GM19395 (cell line): ENCODE data around the gene MIA3.
"Not testable (repeated sequence)": the region's sequence is repeated elsewhere in the genome, so short reads cannot be mapped to it uniquely, and the experiment has no call there.

Experiments used
- ATAC-seq: cut with Tn5 transposase; IDR thresholded peaks from one replicate; pipeline ENCODE4 v1.9.1; 2021; ENCODE audit warnings: mild to moderate bottlenecking, moderate library complexity; ENCODE audit not compliant: unreplicated experiment

The MIA3 gene, protein sequence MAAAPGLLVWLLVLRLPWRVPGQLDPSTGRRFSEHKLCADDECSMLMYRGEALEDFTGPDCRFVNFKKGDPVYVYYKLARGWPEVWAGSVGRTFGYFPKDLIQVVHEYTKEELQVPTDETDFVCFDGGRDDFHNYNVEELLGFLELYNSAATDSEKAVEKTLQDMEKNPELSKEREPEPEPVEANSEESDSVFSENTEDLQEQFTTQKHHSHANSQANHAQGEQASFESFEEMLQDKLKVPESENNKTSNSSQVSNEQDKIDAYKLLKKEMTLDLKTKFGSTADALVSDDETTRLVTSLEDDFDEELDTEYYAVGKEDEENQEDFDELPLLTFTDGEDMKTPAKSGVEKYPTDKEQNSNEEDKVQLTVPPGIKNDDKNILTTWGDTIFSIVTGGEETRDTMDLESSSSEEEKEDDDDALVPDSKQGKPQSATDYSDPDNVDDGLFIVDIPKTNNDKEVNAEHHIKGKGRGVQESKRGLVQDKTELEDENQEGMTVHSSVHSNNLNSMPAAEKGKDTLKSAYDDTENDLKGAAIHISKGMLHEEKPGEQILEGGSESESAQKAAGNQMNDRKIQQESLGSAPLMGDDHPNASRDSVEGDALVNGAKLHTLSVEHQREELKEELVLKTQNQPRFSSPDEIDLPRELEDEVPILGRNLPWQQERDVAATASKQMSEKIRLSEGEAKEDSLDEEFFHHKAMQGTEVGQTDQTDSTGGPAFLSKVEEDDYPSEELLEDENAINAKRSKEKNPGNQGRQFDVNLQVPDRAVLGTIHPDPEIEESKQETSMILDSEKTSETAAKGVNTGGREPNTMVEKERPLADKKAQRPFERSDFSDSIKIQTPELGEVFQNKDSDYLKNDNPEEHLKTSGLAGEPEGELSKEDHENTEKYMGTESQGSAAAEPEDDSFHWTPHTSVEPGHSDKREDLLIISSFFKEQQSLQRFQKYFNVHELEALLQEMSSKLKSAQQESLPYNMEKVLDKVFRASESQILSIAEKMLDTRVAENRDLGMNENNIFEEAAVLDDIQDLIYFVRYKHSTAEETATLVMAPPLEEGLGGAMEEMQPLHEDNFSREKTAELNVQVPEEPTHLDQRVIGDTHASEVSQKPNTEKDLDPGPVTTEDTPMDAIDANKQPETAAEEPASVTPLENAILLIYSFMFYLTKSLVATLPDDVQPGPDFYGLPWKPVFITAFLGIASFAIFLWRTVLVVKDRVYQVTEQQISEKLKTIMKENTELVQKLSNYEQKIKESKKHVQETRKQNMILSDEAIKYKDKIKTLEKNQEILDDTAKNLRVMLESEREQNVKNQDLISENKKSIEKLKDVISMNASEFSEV (N-terminal part only)

DNA sequence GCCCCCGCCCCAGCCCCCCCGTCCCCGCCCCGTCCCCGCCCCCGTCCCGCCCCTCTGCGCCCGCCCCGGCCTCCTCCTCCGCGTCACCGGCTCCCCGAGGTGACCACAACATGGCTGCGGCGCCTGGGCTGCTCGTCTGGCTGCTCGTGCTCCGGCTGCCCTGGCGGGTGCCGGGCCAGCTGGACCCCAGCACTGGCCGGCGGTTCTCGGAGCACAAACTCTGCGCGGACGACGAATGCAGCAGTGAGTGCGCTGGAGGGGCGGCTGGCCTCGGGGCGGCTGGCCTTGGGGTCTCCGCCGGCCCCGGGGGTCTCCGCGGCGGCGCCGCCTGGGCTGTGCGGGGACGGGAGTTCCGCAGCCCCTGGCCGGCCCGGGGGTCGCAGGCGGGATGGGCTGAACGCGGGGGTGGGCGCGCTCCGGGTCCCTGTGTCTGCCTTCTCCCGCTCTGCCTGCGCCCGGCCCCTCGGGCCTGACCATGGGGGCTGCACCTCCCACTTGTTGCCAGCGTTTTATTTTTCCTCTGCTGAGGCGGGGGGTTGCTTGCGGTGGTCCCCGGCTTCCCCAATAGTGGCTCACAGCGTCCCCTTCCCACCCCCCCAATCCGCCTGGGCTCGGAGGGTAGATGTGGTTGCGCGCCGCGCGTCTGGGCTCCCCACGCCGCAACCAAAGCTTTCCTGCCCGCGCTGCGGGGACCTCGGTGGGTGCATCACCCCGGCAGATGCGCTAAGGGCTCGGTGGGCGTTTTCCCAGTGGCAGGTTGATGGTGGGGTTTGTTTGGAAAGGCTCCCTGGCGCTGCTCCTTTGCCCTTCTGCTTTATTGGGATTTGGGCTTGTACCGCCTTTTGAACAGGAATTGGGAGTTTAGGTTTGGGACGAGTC, at the start of gene MIA3:
Gene MIA3 (plus strand): TSS at position 97 of the 879 bp plus-strand sequence. CDS start 14 bp downstream, at position 111.
- ATAC-seq = peak; percentile 45

DNA sequence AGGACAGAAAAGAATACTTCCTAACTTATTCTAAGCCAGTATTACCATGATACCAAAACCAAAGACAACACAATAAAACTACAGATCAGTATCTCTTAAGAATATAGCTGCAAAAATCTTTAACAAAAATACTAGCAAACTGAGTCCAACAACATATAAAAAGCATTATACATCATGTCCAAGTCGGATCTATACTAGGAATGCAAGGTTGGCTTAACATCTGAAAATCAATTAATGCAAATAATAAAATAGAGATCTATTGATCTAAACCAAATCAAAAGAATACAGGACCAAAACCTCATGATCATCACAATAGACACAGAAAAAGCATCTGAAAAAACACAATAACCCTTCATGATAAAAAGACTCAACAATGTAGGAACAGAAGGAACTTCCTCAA, 47.1 kb upstream of the MIA3 start:
- no peak for ATAC-seq

DNA sequence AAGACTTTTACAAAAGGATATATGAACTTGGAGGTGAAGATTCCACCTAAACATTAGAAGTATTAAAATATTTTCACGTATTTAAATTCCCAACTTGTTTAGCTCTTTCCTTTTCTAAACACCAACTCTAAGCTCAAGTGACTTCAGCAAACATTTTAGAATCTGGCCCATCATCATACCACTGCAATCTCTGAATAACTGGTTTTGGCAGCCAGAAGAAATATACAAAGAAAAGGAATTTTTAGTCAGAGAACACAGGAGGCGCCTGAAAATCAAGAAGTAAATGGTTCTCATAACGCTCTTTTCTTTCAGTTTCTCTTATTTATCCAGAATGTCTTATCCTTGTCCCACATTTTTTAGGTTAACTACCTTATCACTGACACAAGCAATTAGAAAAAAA, 38.6 kb upstream of the MIA3 start:
- no peak for ATAC-seq

DNA sequence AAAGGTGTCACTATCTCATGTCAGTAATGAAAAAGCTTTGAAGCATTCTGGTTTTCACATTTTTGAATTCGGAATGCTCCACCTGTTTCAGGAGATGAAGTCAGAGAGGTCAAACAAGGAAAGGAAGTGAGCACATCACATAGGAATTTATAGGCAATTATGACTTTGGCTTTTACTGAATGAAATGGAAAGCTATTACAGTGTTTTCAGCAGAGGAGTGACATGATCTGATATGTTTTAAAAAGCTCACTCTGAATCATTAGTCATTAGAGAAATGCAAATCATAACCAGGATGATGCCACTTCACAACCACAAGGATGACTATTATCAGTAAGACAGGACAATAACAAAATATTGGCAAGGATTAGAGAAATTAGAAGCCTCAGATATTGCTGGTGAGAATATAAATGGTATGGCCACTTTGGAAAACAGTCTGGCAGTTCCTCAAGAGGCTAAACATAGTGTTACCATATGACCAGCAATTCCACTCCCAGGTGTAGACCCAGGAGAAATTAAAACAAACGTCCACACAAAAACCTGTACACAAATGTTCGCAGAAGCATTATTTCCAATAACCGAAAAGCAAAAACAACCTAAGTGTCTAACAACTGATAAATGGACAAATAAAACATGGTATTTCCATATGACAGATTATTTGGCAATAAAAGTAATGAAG, 35.7 kb upstream of the MIA3 start:
- peak; percentile 46 for ATAC-seq

DNA sequence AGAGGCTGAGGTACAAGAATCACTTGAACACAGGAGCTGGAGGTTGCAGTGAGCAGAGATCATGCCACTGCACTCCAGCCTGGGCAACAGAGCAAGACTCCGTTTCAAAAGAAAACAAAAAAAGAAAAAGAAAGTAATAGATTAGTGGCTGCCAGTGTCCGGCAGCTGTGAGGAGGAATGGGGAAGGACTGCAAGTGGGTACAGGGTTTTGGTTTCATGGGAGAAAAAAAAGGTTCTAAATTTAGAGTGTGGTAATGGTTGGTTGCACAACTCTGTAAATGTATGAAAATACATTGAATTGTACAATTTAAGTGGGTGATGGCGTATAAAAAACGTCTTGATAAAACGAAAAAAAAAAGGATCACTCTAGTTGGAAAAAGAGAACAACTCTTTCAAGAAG, 34.8 kb upstream of the MIA3 start:
- peak; percentile 88 for ATAC-seq

DNA sequence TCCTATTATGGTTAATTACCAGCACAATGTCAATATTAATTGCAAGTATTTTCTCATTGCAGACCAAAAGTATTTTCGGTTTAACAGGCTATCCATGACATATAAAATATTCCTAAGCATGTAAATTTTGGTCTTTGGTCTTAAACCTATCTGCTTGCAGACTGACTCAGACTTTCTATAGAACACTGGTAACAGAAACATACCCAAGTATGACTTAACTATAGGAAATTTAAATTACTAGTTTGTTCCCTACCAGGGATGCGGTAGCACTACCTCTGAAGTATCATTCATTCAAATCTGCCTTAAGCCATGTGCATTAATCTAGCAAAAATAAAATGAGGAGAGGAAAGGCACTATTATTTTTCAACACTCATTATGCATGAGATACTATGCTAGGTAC, 31.1 kb upstream of the MIA3 start:
- ATAC-seq = no peak

DNA sequence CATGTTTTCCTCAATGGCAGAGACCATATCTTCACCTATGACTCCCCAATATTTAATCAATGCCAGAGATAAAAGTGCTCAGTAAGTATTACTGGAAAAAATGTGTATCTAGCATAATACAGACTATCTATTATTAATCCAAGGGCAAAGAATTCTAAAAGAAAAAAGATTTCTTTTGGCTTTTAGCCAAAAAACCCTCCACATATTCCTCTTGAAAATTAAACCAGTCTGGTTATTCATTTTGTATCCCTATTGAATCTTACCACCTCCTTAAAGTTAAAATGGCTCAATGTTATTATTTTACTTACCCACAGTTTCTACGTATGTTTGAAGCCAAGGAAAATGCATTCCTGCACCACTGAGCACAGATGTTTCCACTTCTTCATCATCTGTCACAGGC, 29.8 kb upstream of the MIA3 start:
- ATAC-seq = no peak

DNA sequence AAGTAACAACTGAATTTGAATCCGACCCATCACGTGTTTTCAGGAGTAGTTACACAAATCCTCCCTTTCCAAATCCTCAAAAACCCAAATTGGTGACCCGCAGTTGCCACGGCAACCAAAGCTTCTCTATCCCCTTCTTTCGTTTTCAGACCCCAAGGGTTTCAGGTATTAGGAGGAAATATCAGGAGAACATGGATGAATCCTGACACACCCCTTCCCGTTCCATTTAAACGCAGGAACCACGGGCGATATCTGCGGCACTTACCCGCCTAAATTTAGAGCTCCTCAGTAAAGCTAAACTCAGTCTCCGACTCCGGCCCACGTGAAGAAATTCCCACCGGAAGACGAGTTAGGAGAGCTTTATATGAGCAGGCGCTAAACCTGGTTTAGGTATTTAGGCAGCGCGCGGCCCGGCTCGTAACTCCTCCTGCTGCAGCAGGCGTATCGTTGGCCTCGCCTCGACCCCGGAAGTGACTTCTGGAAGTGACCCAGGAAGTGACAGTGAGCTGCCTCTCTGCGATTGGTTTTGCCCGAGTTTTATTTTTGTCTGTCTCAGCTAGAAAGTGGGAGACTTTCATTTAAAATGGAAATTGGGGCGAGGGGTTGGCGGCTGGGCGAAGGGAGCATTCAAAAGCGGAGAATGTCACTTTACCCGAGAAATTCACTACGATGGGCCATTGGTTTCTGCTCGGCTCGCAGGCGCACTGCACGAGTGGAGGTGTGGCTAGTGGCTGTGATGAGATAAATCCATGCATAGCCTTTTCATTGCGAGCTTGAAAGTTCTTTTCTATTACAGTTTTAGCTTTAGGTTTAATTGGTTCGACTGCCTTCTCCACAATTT, 28.2 kb upstream of the MIA3 start, which contains the start of gene TAF1A:
Gene TAF1A (minus strand): TSS at position 472 of the 841 bp plus-strand sequence.
- peak; percentile 99 for ATAC-seq

DNA sequence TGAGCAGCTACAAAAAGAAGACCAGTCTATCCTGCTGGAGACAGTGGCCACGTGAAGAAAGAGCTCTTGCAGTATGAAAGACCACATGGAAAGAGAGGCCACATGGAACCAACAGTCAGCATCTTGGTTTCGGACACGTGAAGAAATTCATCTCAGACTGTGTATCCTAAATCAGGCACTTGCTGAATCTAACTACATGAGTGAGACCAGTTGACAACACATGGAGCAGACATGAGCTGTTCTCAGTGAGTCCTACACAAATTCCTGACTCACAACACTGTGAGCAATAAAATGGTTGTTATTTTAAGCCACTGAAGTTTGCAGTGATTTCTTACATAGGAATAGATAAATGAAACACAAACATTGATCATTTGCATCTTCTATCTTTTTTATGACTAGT, 25.7 kb upstream of the MIA3 start:
- no peak for ATAC-seq

DNA sequence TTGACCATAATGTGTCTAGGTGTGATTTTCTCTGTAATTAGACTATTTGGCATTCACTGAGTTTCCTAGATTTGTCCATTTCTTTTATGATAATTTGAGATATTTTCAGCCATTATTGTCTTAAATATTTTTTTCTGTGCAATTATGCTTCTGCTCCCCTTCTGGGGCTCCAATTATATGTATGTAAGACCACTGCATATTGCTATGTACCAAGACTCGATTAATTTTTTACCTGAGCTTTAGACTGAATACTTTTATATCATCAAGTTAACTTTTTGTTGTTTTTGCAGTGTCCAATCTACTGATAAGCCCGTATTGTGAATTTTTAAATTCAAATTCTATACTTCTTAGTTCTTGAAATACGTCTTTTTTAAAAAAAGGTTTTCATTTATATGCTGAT, 23.1 kb upstream of the MIA3 start:
- no peak for ATAC-seq

DNA sequence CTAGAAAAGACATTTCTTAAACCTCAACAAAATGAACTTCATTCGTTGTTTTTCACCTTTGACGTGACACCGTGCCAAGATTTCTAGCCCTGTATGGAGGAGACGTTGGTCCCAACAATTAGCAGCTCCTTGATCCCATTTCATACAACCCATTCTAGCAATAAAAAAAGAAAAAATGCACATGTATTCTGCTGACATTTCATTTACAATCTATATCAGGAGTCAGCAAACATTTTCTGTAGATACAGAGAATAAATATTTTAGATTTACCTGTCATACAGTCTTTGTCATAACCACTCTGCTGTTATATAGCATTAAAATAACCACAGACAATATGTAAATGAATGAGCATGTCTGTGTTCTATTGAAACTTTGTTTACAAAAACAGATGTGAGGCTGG, 21.2 kb upstream of the MIA3 start:
- ATAC-seq = no peak

DNA sequence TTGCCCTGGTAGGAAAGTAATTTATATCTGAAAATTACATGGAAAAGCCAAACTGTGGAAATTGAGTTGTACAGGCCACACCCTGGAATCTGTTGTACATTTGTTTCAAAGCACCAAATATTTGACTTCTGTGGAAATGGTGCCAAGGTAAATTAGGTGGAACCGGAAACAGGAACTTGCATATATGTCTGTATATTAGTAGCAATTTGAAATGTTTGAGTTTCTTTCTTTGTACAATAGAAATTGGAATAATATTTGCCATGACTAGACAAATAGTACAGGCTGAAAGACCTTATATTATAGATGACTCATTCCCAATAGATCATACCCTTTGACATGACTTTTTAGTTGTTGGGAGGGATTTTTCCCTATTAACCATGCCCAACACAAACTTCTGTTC, 17.6 kb upstream of the MIA3 start:
- no peak for ATAC-seq

DNA sequence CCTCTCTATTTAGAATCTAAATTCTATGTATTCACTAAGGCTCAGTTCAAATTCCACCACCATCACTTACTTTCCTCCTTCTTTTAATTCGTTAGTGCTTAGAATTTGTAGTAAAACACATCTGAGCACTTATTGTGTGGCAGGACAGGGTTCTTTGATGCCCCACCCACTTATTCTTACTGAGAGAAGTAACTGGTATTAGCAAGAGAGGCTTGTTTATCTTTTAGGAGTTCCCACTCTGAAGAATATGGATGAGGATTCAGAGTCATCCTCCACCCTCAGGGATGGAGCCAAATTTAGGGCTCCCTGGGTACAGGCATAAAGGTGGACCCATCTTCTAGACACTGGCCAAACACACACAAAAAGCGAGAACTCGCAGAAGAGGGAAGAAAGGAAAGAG, 16.6 kb upstream of the MIA3 start:
- no peak for ATAC-seq

DNA sequence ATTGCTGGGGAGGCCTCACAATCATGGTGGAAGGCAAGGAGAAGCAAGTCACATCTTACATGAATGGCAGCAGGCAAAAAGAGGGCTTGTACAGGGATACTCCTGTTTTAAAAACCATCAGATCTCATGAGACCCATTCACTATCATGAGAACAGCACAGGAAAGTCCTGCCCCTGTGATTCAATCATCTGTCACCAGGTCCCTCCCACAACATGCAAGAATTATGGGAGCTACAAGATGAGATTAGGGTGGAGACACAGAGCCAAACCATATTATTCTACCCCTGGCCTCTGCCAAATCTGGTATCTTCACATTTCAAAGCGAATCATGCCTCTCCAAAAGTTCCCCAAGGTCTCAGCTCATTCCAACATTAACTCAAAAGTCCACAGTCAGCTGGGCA, 11.1 kb upstream of the MIA3 start:
- no peak for ATAC-seq

DNA sequence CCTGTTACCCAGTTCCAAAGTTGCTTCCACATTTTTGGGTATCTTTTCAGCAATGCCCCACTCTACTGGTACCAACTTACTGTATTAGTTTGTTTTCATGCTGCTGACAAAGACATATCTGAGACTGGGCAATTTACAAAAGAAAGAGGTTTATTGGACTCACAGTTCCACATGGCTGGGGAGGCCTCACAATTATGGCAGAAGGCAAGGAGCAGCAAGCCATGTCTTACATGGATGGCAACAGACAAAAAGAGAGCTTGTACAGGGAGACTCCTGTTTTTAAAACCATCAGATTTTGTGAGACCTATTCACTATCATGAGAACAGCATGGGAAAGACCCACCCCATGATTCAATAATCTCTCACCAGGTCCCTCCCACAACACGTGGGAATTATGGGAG, 8.8 kb upstream of the MIA3 start:
- ATAC-seq = not testable (repeated sequence)

DNA sequence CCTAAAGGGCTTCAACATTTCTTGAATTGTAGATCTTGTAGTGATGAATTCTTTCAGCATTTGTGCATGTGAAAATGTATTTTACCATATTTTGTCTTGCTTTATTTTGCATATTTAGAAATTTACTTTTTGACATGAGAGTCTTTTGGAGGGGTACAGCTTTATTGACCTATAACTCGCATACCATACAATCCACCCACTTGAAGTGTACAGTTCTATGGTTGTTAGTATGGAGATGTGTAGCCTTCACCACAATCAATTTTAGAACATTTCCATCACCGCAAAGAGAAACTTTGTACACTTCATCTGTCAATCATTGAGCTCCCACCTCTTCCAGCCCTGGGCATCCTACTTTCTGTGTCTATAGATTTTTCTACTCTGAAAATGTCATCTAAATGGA, 7.2 kb upstream of the MIA3 start:
- ATAC-seq = no peak

DNA sequence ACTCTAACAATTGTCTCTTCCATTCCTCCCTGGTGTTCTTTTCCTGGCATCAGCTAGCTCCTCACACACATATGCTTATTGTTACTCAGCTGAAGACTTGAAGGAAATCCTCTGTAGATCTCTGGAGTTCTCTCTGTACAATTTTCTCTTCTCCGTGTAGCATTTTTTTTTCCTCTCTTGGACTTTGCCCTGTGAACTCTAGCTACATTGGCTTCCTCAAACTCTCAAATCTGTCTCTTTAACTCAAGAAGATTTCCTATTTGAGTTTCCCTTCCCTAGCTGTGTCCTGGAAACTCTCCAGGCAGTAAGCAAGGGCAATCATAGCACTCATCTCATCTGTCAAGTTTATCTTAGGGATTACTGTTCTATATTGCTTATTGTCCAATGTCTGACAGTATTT, 4.3 kb upstream of the MIA3 start:
- no peak for ATAC-seq

DNA sequence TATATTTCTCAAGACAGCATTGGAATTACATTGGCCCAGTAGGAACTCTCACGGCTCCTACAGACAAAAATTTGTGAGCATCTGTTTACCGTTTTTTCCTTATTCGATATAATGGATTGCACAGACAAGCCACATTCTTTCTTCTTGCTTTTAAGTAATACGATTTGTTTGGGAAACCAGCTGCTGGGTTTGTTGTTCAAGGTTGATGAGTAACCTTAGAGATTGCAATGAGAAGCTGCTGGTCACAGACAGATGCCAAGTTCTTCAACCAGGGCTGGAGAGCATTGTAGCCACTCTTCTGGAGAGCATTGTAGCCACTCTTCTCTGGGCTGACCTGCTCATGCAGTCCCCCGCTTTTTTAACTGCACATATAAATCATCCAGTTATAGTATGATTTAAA, 1.4 kb upstream of the MIA3 start:
- ATAC-seq = no peak
